ENCODE results near the gene FAM120C. TPM values are rescaled to one million over a fixed set of nuclear protein-coding genes. Genes with fewer than 3 reads are reported as not detected.

FAM120C gene
- total RNA-seq, 4 donors from 2014 or later = 5.0 to 15.6 (median 14.5) TPM

DNA sequence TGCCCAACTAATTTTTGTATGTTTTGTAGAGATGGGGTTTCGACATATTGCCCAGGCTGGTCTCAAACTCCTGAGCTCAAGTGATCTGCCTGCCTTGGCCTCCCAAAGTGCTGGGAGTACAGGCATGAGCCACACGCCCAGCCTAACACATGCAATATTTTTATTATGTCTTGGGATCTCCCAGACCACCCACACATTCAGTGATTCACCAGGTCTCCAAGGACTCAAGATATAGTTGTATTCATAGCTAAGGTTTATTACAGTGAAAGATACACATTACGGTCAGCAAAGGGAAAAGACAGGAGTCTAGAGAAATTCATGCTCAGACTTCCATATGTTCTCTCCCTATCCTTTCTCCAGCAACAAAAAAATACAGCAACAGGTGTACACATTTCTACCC, 25.5 kb upstream of the FAM120C start:
- H3K4me1 ChIP-seq = no peaks in the 10 kb centered on the region
- no peak for DNase-seq
- intact Hi-C loops (cut with DNase I) = no loop called here
- no peaks in the 10 kb centered on the region for H3K9me3 ChIP-seq
- no peaks in the 10 kb centered on the region for H3K36me3 ChIP-seq
- no peak overlapping the region for H3K4me3 ChIP-seq (replicated peaks in 1 of 3)
- H3K27me3 ChIP-seq = no peaks in the 10 kb centered on the region
- H3K27ac ChIP-seq = no peak overlapping the region
- TF ChIP-seq, protein P1, sequence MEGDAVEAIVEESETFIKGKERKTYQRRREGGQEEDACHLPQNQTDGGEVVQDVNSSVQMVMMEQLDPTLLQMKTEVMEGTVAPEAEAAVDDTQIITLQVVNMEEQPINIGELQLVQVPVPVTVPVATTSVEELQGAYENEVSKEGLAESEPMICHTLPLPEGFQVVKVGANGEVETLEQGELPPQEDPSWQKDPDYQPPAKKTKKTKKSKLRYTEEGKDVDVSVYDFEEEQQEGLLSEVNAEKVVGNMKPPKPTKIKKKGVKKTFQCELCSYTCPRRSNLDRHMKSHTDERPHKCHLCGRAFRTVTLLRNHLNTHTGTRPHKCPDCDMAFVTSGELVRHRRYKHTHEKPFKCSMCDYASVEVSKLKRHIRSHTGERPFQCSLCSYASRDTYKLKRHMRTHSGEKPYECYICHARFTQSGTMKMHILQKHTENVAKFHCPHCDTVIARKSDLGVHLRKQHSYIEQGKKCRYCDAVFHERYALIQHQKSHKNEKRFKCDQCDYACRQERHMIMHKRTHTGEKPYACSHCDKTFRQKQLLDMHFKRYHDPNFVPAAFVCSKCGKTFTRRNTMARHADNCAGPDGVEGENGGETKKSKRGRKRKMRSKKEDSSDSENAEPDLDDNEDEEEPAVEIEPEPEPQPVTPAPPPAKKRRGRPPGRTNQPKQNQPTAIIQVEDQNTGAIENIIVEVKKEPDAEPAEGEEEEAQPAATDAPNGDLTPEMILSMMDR (IDR thresholded peaks at IDR 0.05) = no peak
- TF ChIP-seq POLR2A (IDR thresholded peaks at IDR 0.05) = no peak
- 86 to 97% methylated on average over 3 of the region's 3 CpGs for WGBS, 2 donors

DNA sequence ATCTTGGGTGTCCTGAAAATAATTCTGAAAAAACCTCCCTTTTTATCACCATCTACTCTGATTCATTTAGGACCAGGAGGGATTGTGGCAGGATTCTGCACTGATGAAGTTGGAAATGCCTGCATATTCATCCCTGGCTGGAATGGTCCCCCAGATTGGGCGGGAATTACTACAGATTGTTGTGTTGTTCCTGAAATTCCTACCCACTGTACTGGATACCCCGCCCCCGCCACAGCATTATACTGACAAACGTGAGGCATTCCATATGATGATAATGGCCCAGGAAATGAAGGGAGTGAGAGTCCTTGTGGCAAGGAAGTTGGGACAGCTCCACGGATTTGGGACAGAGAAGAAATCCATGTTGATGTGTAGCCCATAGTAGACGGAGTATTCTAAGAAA, 15.2 kb upstream of the FAM120C start:
- H3K36me3 ChIP-seq = no peaks in the 10 kb centered on the region
- no peak for DNase-seq
- no peaks in the 10 kb centered on the region for H3K27me3 ChIP-seq
- TF ChIP-seq, protein P1 (IDR thresholded peaks at IDR 0.05) = no peak
- no peak for TF ChIP-seq POLR2A (IDR thresholded peaks at IDR 0.05)
- no peak overlapping the region for H3K4me3 ChIP-seq (replicated peaks in 1 of 3)
- H3K9me3 ChIP-seq = no peaks in the 10 kb centered on the region
- no peak overlapping the region for H3K27ac ChIP-seq
- WGBS, 2 donors = 83 to 93% methylated on average over 6 of the region's 6 CpGs
- H3K4me1 ChIP-seq = no peaks in the 10 kb centered on the region
- intact Hi-C loops (cut with DNase I) = no loop called here

DNA sequence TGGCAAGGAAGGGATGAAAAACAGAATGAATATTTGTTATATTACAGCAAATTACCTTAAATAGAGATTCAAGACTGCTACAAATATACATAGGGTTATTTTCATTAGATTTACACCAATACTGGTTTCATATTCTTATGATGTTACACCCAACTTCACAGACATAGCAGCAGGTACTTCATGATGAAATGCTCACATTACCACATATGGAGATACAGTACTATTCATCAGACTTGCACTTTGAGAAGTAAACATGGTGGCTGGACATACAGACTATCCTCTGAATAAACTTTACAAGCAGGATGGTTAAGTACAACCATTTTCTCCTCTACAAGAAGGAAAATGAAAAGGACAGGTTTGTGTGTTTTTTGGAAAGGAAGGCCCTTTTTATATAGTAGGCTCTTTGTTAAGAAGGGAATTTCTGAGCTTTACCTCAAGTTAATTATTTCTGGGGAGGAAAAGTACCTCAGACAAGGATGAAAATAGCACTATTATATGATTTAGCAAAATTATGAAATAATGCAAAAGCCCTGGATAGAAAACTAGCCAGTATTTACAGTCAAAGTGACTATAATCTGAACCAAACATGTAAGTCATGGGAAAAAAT, 12.0 kb upstream of the FAM120C start:
- Histone ChIP-seq H3K36me3 (no peaks in the 10 kb centered on the region), H3K9me3 (no peaks in the 10 kb centered on the region), H3K27ac (no peak overlapping the region), H3K4me3 (replicated peaks in 1 of 3) (no peak overlapping the region), H3K4me1 (no peaks in the 10 kb centered on the region), H3K27me3 (no peaks in the 10 kb centered on the region)
- intact Hi-C loops (cut with DNase I) = no loop called here
- no peak for DNase-seq
- TF ChIP-seq, protein P1 (IDR thresholded peaks at IDR 0.05) = no peak
- TF ChIP-seq POLR2A (IDR thresholded peaks at IDR 0.05) = no peak

DNA sequence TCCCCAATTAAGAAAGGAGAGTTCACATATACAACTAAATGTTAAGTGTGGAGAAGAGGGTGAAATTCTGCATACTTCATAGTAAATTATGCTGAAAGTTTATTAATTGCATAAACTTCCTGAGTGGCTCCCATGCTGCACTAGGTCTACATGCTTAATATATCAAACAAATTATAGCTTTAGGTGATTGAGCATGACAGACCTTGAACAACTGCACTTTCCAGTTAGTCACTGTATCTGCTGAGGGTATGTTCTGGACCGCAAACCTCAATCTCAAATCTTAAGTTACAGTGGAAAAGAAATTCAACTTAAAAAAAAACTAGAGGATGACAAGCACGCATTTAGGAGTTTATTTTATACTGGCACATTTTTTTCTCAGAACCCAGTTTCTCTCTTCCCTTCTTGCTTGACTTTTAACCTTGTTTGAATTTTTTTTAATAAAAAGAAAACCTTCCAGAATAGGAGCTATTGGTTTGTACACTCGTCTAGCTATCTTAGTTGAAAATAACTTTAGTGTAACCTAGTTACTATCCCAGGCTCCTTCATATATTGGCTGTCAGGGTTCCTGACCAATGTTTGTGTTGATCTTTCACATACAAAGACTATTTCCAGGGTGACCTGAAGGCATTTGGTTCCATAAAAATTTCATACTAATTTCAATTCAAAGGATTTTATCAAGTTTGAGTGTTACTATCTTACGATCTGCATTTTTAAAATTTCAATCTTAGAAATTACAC, 10.2 kb upstream of the FAM120C start:
- no peaks in the 10 kb centered on the region for H3K9me3 ChIP-seq
- intact Hi-C loops (cut with DNase I) = no loop called here
- H3K4me1 ChIP-seq = no peaks in the 10 kb centered on the region
- DNase-seq = no peak
- WGBS, 2 donors = 89 to 97% methylated on average over 4 of the region's 4 CpGs
- no peak overlapping the region for H3K4me3 ChIP-seq (replicated peaks in 1 of 3)
- no peaks in the 10 kb centered on the region for H3K27me3 ChIP-seq
- H3K27ac ChIP-seq = no peak overlapping the region
- no peak for TF ChIP-seq POLR2A (IDR thresholded peaks at IDR 0.05)
- TF ChIP-seq, protein P1 (IDR thresholded peaks at IDR 0.05) = no peak
- H3K36me3 ChIP-seq = no peaks in the 10 kb centered on the region

DNA sequence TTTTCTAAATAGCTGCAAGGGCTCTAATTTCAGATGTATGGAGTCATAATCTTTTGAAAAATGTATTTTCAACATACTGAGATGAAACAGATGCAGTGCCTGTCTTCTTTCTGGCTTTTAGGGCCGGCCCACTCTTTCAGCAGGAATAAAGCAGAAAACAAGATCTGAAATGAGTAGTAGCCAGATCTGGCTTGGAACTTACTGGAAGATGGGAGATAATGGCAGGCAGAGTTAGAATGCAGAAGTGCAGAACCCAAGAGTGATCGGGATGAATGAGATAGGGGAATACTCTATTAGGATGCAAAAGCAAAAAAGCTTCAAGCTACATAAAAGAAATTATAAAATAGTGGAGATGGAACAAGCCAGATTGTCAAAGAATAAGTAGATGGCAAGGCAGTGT, 1.4 kb upstream of the FAM120C start:
- intact Hi-C loops (cut with DNase I) = no loop called here
- H3K4me3 ChIP-seq (replicated peaks in 1 of 3) = no peak overlapping the region
- H3K9me3 ChIP-seq = no peaks in the 10 kb centered on the region
- no peak overlapping the region for H3K27ac ChIP-seq
- H3K4me1 ChIP-seq = peaks cover 0 to 7% of the 10 kb centered on the region in 2 donors
- H3K27me3 ChIP-seq = no peaks in the 10 kb centered on the region
- TF ChIP-seq, protein P1 (IDR thresholded peaks at IDR 0.05) = no peak
- TF ChIP-seq POLR2A (IDR thresholded peaks at IDR 0.05) = no peak
- H3K36me3 ChIP-seq = no peaks in the 10 kb centered on the region
- DNase-seq = no peak
- 89 to 95% methylated on average over 2 of the region's 2 CpGs for WGBS, 2 donors

All from thyroid gland (tissue), 4 donors.